ENCODE measurements around the gene MED9. TPM values are rescaled to one million over a fixed set of nuclear protein-coding genes. Genes with fewer than 3 reads are reported as not detected.
A peak's percentile ranks its signal among the peaks of the same experiment; 100 is the strongest.

Gene MED9
- total and polyA plus RNA-seq, 2 of the 4 experiments (the other 2 are of a cell fraction), result 6.1 to 10.1 TPM

- TF ChIP-seq CHD1 (IDR thresholded peaks at IDR 0.05; ENCODE audit: low read depth, low read length) (no peak), NFE2L2 (IDR thresholded peaks at IDR 0.05; ENCODE audit: low read depth, low read length) (no peak), RCOR1 (IDR thresholded peaks at IDR 0.05; ENCODE audit: insufficient replicate concordance, low read length) (no peak), ELK1 (IDR thresholded peaks at IDR 0.05; ENCODE audit: borderline replicate concordance, low read depth, low read length) (no peak), CEBPB (IDR thresholded peaks at IDR 0.05; ENCODE audit: low read depth, low read length) (no peak), RAD21 (IDR thresholded peaks at IDR 0.05; ENCODE audit: low read length) (no peak), MAZ (IDR thresholded peaks at IDR 0.05; ENCODE audit: borderline replicate concordance, low read depth, low read length) (no peak), CTCF (conservative IDR thresholded peaks at IDR 0.05; ENCODE audit: low read depth, low read length) (no peak), POLR2A (IDR thresholded peaks at IDR 0.05; ENCODE audit: low read depth, low read length) (no peak), FOS (IDR thresholded peaks at IDR 0.05; ENCODE audit: low read depth, low read length) (no peak), BHLHE40 (IDR thresholded peaks at IDR 0.05; ENCODE audit: low read depth, low read length) (no peak), SMC3 (IDR thresholded peaks at IDR 0.05; ENCODE audit: low read depth, low read length) (no peak), RFX5 (IDR thresholded peaks at IDR 0.05; ENCODE audit: low read depth, low read length) (no peak), MXI1 (IDR thresholded peaks at IDR 0.05; ENCODE audit: borderline replicate concordance, low read depth, low read length) (no peak), MAFK (IDR thresholded peaks at IDR 0.05; ENCODE audit: low read depth, low read length) (no peak), USF2 (IDR thresholded peaks at IDR 0.05; ENCODE audit: low read depth, low read length) (no peak)
- Histone ChIP-seq H3K9me3 (ENCODE audit: control insufficient read depth, insufficient read depth, low read length) (no peaks in the 10 kb centered on the region), H3K4ac (ENCODE audit: low read depth, low read length) (no peak overlapping the region), H3K27me3 (ENCODE audit: control insufficient read depth, insufficient read depth, low read length) (no peaks in the 10 kb centered on the region), H3K56ac (ENCODE audit: extremely low read depth, insufficient read depth, low read length) (no peak overlapping the region), H3K36me3 (ENCODE audit: control insufficient read depth, insufficient read depth, low read length) (no peaks in the 10 kb centered on the region), H2AFZ (replicated peaks; ENCODE audit: low read length, poor library complexity) (peak overlapping the region; percentile 8), H3K79me1 (ENCODE audit: low read depth in 1 of 2, low read length in 2 of 2) (no peaks in the 10 kb centered on the region), H3K9ac (ENCODE audit: low read depth, low read length) (no peak overlapping the region), H2BK20ac (ENCODE audit: low read depth, low read length) (no peak overlapping the region), H4K91ac (ENCODE audit: insufficient read depth, low read depth, low read length) (no peak overlapping the region), H3K4me3 (ENCODE audit: insufficient read depth, low read depth, low read length) (no peak overlapping the region), H3K4me1 (ENCODE audit: control insufficient read depth, insufficient read depth, low read length) (peaks cover 10% of the 10 kb centered on the region), H4K5ac (ENCODE audit: low read depth, low read length) (no peak overlapping the region), H3K4me2 (ENCODE audit: low read depth, low read length) (no peak overlapping the region), H2BK5ac (ENCODE audit: low read depth, low read length, poor library complexity, severe bottlenecking) (no peak overlapping the region), H3K27ac (ENCODE audit: insufficient read depth, low read length) (no peak overlapping the region), H3K9me1 (ENCODE audit: insufficient read depth, low read length) (peaks cover 16% of the 10 kb centered on the region), H4K8ac (ENCODE audit: low read depth in 2 of 2, low read length in 2 of 2) (no peak overlapping the region), H3K23ac (ENCODE audit: low read depth, low read length) (no peak overlapping the region), H4K20me1 (ENCODE audit: insufficient read depth, low read length) (peaks cover 9% of the 10 kb centered on the region), H2AK9ac (replicated peaks; ENCODE audit: low read depth, low read length, poor library complexity) (no peak overlapping the region), H3K14ac (replicated peaks; ENCODE audit: low read depth, low read length) (no peak overlapping the region), H3K18ac (ENCODE audit: low read depth, low read length) (no peak overlapping the region), H2AK5ac (ENCODE audit: low read depth, low read length) (no peak overlapping the region), H2BK15ac (ENCODE audit: low read depth, low read length) (no peak overlapping the region), H2BK120ac (ENCODE audit: low read depth, low read length) (no peak overlapping the region)
- intact Hi-C loops (cut with micrococcal nuclease) (no loop called here), dilution Hi-C loops (cut with HindIII; ENCODE audit: low sequenced_read_pairs, unreplicated experiment) (no loop called here), in situ Hi-C loops (cut with MboI; ENCODE audit: low sequenced_read_pairs) (no loop called here)
- CTCF ChIA-PET, result no interaction called here
- no peak for DNase-seq
- no TSS peak for BruUV-seq (replicated peaks)
- POLR2A ChIA-PET (ENCODE audit: unreplicated experiment), result no interaction called here
- WGBS, 2 experiments (ENCODE audit: extremely low coverage in 2 of 2, insufficient read length in 1 of 2), result 32% methylated on average over 3 of the region's 5 CpGs; no CpG with 5 or more reads in 1 of the 2 experiments
- no peak for ATAC-seq (ENCODE audit: low read depth)
Observed at GRCh38 chr17:17541640-17542001, 64.8 kb downstream of the MED9 start.
